Measurements from ENCODE around the gene MED16. TPM values are rescaled to one million over a fixed set of nuclear protein-coding genes. Genes with fewer than 3 reads are reported as not detected.

Gene MED16
- total and polyA plus RNA-seq, 2 of the 4 experiments (the other 2 are of a cell fraction) = 8.1 to 40.2 TPM

DNA sequence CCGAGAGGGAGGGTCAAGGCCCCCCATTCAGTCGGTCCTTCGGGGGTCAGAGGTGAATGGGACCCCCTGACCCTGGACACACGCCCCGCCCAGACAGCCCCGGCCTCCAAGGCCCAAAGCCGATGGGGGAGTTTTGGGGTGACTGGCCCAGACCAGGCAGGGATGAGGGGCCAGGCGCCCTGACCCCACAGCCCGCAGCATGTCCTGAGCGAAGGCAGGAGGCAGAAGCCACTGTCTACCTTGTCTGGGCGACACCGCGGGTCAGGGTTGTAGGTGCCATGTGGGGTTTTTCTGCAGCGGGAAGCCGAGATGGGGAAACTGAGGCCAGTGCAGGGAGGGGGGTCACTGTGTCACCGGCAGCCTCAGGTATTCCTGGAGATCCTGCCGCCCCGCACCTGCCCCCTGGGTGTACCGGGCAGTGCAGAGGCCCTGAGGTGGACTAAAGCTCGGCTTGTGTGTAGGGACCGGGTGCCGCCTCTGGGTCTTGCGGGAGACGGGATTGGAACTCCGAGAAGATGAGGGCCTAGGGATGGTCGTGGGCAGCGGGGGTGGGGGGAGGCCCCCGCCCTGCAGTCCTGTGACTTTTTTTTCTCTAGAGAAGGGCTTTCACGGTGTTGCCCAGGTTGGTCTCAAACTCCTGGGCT is 41.3 kb upstream of the MED16 start (continued):
- TF ChIP-seq CEBPB (IDR thresholded peaks at IDR 0.05; ENCODE audit: low read depth, low read length) = no peak
- TF ChIP-seq RFX5 (IDR thresholded peaks at IDR 0.05; ENCODE audit: low read depth, low read length) = no peak
- TF ChIP-seq, protein P1, sequence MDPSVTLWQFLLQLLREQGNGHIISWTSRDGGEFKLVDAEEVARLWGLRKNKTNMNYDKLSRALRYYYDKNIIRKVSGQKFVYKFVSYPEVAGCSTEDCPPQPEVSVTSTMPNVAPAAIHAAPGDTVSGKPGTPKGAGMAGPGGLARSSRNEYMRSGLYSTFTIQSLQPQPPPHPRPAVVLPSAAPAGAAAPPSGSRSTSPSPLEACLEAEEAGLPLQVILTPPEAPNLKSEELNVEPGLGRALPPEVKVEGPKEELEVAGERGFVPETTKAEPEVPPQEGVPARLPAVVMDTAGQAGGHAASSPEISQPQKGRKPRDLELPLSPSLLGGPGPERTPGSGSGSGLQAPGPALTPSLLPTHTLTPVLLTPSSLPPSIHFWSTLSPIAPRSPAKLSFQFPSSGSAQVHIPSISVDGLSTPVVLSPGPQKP (IDR thresholded peaks at IDR 0.05; ENCODE audit: borderline replicate concordance, low read depth, low read length) = no peak

DNA sequence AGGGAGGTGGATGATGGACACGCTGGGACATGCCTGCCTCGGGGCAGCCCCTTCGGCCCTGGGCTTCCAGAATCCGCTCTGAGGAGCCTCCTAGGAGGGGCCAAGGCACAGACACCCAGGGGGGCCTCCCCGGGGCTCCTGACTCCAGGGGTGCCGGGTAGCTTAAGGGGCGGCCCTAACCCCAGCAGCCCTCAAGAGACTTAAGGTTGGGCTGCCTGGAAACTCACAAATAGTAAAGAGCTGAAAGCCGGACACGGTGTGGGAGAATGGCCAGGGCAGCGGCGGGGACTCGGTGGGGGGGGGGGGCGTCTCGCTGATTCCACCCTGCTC is 40.5 kb upstream of the MED16 start:
- Histone ChIP-seq H2AK9ac (replicated peaks; ENCODE audit: low read depth, low read length, poor library complexity) (peak overlapping the region; percentile 99), H2AK5ac (ENCODE audit: low read depth, low read length) (peak overlapping the region; percentile 99), H3K27ac (ENCODE audit: insufficient read depth, low read length) (peak overlapping the region; percentile 97), H4K91ac (ENCODE audit: insufficient read depth, low read depth, low read length) (peak overlapping the region; percentile 98), H3K4ac (ENCODE audit: low read depth, low read length) (peak overlapping the region; percentile 98), H3K9me1 (ENCODE audit: insufficient read depth, low read length) (peaks cover 5% of the 10 kb centered on the region; the same call in 1 of the 2 replicates), H3K56ac (ENCODE audit: extremely low read depth, insufficient read depth, low read length) (peak overlapping the region; percentile 50; the same call in 1 of the 2 replicates), H3K4me2 (ENCODE audit: low read depth, low read length) (peak overlapping the region; percentile 39; the same call in 1 of the 2 replicates), H3K4me1 (ENCODE audit: control insufficient read depth, insufficient read depth, low read length) (peaks cover 30% of the 10 kb centered on the region), H3K27me3 (ENCODE audit: control insufficient read depth, insufficient read depth, low read length) (no peaks in the 10 kb centered on the region), H2AFZ (replicated peaks; ENCODE audit: low read length, poor library complexity) (peak overlapping the region; percentile 84), H3K4me3 (ENCODE audit: insufficient read depth, low read depth, low read length) (no peak overlapping the region), H3K14ac (replicated peaks; ENCODE audit: low read depth, low read length) (peak overlapping the region; percentile 97; the same call in 1 of the 2 replicates), H4K8ac (ENCODE audit: low read depth in 2 of 2, low read length in 2 of 2) (peak overlapping the region; percentile 88 to 98; a peak in 3 of 4 replicates), H2BK120ac (ENCODE audit: low read depth, low read length) (peak overlapping the region; percentile 97), H2BK5ac (ENCODE audit: low read depth, low read length, poor library complexity, severe bottlenecking) (peak overlapping the region; percentile 98), H2BK20ac (ENCODE audit: low read depth, low read length) (peak overlapping the region; percentile 70), H3K23ac (ENCODE audit: low read depth, low read length) (peak overlapping the region; percentile 54; the same call in 1 of the 2 replicates), H4K20me1 (ENCODE audit: insufficient read depth, low read length) (peaks cover 32% of the 10 kb centered on the region), H4K5ac (ENCODE audit: low read depth, low read length) (peak overlapping the region; percentile 95), H3K9ac (ENCODE audit: low read depth, low read length) (peak overlapping the region; percentile 7), H2BK15ac (ENCODE audit: low read depth, low read length) (peak overlapping the region; percentile 93; the same call in 1 of the 3 replicates), H3K36me3 (ENCODE audit: control insufficient read depth, insufficient read depth, low read length) (peaks cover 56% of the 10 kb centered on the region), H3K18ac (ENCODE audit: low read depth, low read length) (peak overlapping the region; percentile 94), H3K9me3 (ENCODE audit: control insufficient read depth, insufficient read depth, low read length) (no peaks in the 10 kb centered on the region), H3K79me1 (ENCODE audit: low read depth in 1 of 2, low read length in 2 of 2) (peaks cover 24 to 61% of the 10 kb centered on the region in 2 experiments)
- dilution Hi-C loops (cut with HindIII; ENCODE audit: low sequenced_read_pairs, unreplicated experiment) (no loop called here), in situ Hi-C loops (cut with MboI; ENCODE audit: low sequenced_read_pairs) (no loop called here), intact Hi-C loops (cut with micrococcal nuclease) (loop anchor here (2.0 kb wide), 1 partner anchor 29 kb away; no protein-coding TSS in a partner anchor)
- CTCF ChIA-PET = no interaction called here
- no TSS peak for BruUV-seq (replicated peaks)
- POLR2A ChIA-PET (ENCODE audit: unreplicated experiment) = interaction anchor here (0.6 kb wide), 2 partner anchors 51 to 270 kb away, joined by 3 to 4 read pairs; no protein-coding TSS in a partner anchor
- no peak for ATAC-seq (ENCODE audit: low read depth)
- 0% methylated on average over 1 of the region's 14 CpGs; no CpG with 5 or more reads in 1 of the 2 experiments for WGBS, 2 experiments (ENCODE audit: extremely low coverage in 2 of 2, insufficient read length in 1 of 2)
- DNase-seq = no peak
- TF ChIP-seq POLR2A (IDR thresholded peaks at IDR 0.05; ENCODE audit: low read depth, low read length) (no peak), MAZ (IDR thresholded peaks at IDR 0.05; ENCODE audit: borderline replicate concordance, low read depth, low read length) (no peak), MXI1 (IDR thresholded peaks at IDR 0.05; ENCODE audit: borderline replicate concordance, low read depth, low read length) (no peak), RFX5 (IDR thresholded peaks at IDR 0.05; ENCODE audit: low read depth, low read length) (no peak), RCOR1 (IDR thresholded peaks at IDR 0.05; ENCODE audit: insufficient replicate concordance, low read length) (no peak), CHD1 (IDR thresholded peaks at IDR 0.05; ENCODE audit: low read depth, low read length) (no peak), BHLHE40 (IDR thresholded peaks at IDR 0.05; ENCODE audit: low read depth, low read length) (no peak), USF2 (IDR thresholded peaks at IDR 0.05; ENCODE audit: low read depth, low read length) (no peak), CEBPB (IDR thresholded peaks at IDR 0.05; ENCODE audit: low read depth, low read length) (no peak)
- TF ChIP-seq, protein P1 (IDR thresholded peaks at IDR 0.05; ENCODE audit: borderline replicate concordance, low read depth, low read length) = no peak

All from IMR-90 (cell line).